ENCODE results near the gene MAMDC4. TPM values are rescaled to one million over a fixed set of nuclear protein-coding genes. Genes with fewer than 3 reads are reported as not detected.
A peak's percentile ranks its signal among the peaks of the same experiment; 100 is the strongest.

MAMDC4 gene
- total and polyA plus RNA-seq, 9 donors = 2.7 to 33.5 (median 5.6) TPM

DNA sequence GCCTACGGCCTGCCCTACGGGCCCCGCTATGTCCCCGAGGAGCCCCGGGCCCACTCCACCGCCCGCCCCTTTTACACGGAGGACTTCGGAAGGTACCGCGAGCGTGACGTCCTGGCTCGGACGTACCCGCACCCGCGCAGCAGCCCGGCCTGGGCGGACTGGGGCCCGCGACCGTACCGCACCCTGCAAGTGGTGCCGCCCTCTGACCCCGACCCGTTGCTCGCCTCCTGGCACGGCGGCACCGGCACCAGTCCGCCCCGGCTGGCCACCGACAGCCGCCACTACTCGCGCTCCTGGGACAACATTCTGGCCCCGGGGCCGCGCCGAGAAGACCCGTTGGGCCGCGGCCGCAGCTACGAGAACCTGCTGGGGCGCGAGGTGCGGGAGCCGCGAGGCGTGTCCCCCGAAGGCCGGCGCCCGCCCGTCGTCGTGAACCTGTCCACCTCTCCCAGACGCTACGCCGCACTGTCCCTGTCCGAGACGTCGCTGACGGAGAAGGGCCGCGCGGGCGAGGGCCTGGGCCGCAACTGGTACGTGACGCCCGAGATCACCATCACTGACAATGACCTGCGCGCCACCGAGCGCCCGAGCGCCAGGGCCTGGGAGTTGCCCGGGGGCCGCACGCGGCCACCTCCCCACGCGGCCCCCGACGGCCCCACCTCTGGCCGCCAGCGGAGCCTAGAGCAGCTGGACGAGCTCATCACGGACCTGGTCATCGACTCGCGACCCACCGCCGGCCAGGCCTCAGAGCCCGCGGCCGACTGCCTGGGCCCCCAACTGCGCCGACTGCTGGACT, 6.5 kb upstream of the MAMDC4 start:
- H3K27ac ChIP-seq (ENCODE audit: low read length) = no peak overlapping the region
- H3K27me3 ChIP-seq (ENCODE audit: control insufficient read depth, insufficient read depth, low read length) = peaks cover 44% of the 10 kb centered on the region
- WGBS (ENCODE audit: insufficient coverage) = 13% methylated on average over 101 of the region's 102 CpGs
- no peak for DNase-seq
- H3K9me3 ChIP-seq (replicated peaks; ENCODE audit: control insufficient read depth, low read depth, low read length) = no peaks in the 10 kb centered on the region
- H3K36me3 ChIP-seq (ENCODE audit: control insufficient read depth, insufficient read depth, low read length) = peaks cover 6% of the 10 kb centered on the region
- no peak overlapping the region for H3K4me3 ChIP-seq (ENCODE audit: low read length)
- H3K4me1 ChIP-seq (ENCODE audit: control insufficient read depth, insufficient read depth, low read length) = peaks cover 69% of the 10 kb centered on the region

DNA sequence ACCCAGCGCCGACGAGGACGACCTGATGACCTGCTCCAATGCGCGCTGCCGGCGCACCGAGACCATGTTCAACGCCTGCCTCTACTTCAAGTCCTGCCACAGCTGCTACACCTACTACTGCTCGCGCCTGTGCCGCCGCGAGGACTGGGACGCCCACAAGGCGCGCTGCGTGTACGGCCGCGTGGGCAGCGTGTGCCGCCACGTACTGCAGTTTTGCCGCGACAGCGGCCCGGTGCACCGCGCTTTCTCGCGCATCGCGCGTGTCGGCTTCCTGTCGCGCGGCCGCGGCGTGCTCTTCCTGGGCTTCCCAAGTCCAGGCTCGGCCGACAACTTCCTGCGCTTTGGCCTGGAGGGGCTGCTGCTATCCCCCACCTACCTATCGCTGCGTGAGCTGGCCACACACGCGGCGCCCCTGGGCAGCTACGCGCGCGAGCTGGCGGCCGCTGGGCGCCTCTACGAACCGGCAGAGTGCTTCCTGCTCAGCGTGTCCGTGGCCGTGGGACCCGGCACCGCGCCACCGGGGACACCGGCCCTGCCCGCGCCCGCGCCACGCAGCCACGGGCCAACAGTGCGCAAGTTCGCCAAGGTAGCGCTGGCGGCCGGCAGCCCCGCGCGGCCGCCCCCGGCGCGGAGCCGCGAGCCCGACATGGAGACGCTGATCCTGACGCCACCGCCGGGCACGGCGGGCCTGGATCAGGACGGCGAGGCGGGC, 5.6 kb upstream of the MAMDC4 start:
- DNase-seq = no peak
- Histone ChIP-seq H3K4me3 (ENCODE audit: low read length) (no peak overlapping the region), H3K27me3 (ENCODE audit: control insufficient read depth, insufficient read depth, low read length) (peaks cover 44% of the 10 kb centered on the region), H3K9me3 (replicated peaks; ENCODE audit: control insufficient read depth, low read depth, low read length) (no peaks in the 10 kb centered on the region), H3K36me3 (ENCODE audit: control insufficient read depth, insufficient read depth, low read length) (peaks cover 14% of the 10 kb centered on the region), H3K27ac (ENCODE audit: low read length) (no peak overlapping the region), H3K4me1 (ENCODE audit: control insufficient read depth, insufficient read depth, low read length) (peaks cover 69% of the 10 kb centered on the region)
- 3% methylated on average over 98 of the region's 98 CpGs for WGBS (ENCODE audit: insufficient coverage)

DNA sequence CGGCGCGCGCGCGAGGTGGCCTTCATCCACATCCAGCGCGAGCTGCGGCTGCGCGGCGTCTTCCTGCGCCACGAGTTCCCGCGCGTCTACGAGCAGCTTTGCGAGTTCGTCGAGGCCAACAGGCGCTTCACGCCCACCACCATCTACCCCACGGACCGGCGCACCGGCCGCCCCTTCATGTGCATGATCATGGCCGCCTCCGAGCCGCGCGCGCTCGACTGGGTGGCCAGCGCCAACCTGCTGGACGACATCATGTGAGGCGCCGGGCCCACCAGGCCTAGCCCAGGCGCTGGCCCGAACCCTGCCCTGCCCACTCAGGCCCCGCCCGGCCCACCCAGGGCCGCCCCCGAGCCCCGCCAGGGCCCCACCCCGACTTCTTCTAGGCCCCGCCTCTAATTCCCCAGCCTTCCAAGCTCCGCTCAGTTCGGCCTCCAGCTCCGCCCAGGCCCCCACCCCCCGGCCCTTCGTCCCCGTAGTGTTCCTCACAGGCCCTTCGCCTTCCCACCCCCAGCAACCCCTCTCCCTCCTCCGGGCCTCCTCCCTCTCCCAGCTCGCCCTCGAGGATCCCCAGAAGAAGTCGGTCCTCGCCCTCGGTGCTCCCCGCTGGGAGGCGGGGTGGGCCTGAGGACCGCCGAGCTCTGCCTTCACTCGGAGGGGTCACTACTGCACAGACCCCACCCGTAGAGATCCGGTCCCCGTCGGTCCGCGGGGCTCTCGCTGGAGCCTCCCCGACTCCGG, 4.9 kb upstream of the MAMDC4 start:
- peaks cover 44% of the 10 kb centered on the region for H3K27me3 ChIP-seq (ENCODE audit: control insufficient read depth, insufficient read depth, low read length)
- DNase-seq = peak; percentile 93
- WGBS (ENCODE audit: insufficient coverage) = under 1% methylated on average over 63 of the region's 75 CpGs

DNA sequence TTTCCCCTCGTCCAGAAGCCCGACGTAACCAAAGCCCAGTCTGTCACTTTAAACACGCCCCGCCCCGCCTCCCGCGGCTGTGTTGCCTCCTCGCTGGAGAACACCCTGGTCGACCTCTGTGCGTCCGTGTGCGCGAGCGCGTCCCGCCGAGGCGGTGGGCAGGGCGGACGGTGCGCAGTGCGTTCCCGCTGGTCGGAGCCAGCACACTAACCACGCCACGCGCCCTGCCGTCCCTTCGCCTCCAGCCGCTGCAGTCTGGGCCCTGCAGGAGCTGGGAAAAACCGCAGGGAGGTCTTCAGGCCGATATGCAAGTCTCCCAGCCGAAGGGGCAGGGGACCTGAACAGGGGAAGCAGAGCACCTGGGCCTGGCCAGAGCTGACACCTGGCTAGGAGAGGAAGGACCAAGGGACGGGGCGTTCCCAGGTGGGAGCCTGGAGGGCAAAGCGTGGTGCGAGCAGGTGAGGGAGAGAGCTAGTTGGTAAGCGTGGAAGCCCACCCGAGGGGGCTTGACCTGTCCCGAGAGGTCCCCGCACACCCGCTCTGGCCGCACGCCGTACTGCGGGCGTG, 4.2 kb upstream of the MAMDC4 start:
- Histone ChIP-seq H3K9me3 (replicated peaks; ENCODE audit: control insufficient read depth, low read depth, low read length) (no peaks in the 10 kb centered on the region), H3K36me3 (ENCODE audit: control insufficient read depth, insufficient read depth, low read length) (peaks cover 20% of the 10 kb centered on the region), H3K4me3 (ENCODE audit: low read length) (peak overlapping the region; percentile 74), H3K27me3 (ENCODE audit: control insufficient read depth, insufficient read depth, low read length) (peaks cover 41% of the 10 kb centered on the region), H3K27ac (ENCODE audit: low read length) (peak overlapping the region; percentile 98), H3K4me1 (ENCODE audit: control insufficient read depth, insufficient read depth, low read length) (peaks cover 67% of the 10 kb centered on the region)
- DNase-seq = peak; percentile 94
- under 1% methylated on average over 46 of the region's 48 CpGs for WGBS (ENCODE audit: insufficient coverage)

More for the DNA sequence above, 4.9 kb upstream of the MAMDC4 start:
- Histone ChIP-seq H3K9me3 (replicated peaks; ENCODE audit: control insufficient read depth, low read depth, low read length) (no peaks in the 10 kb centered on the region), H3K36me3 (ENCODE audit: control insufficient read depth, insufficient read depth, low read length) (peaks cover 20% of the 10 kb centered on the region), H3K4me3 (ENCODE audit: low read length) (peak overlapping the region; percentile 74), H3K27ac (ENCODE audit: low read length) (peak overlapping the region; percentile 98), H3K4me1 (ENCODE audit: control insufficient read depth, insufficient read depth, low read length) (peaks cover 69% of the 10 kb centered on the region)

DNA sequence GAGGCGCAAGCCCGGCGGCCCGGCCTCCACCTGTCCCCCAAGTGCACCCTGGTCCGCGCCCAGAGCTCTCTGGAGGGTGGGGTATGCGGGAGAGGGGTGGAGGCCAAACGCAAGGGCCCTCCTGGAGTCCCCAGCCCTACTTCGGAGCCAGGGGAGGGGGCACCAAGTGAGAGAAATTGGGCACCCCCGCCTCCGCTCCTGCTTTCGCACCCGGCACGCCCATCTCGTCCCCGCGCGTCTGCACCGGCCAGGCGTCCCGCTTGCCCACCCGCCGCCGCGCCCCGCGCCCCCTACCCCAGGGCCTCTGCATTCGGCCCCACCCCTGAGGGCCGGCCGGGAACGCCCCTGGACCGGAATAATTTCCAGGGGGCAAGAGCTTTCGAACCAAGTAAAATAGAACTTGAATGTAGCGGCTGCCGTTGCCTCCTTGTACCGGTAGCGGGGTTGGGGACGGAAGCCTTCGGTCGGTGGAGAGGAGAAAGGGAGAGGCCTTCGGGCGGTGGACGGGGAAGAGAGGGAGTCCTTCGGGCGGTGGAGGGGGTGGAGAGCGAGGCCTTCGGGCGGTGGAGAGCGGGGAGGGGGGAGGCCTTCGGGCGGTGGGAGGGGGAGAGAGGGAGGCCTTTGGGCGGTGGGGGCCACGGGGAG, 3.6 kb upstream of the MAMDC4 start:
- Histone ChIP-seq H3K27me3 (ENCODE audit: control insufficient read depth, insufficient read depth, low read length) (peaks cover 35% of the 10 kb centered on the region), H3K9me3 (replicated peaks; ENCODE audit: control insufficient read depth, low read depth, low read length) (no peaks in the 10 kb centered on the region), H3K4me3 (ENCODE audit: low read length) (peak overlapping the region; percentile 74), H3K27ac (ENCODE audit: low read length) (peak overlapping the region; percentile 98), H3K4me1 (ENCODE audit: control insufficient read depth, insufficient read depth, low read length) (peaks cover 60% of the 10 kb centered on the region), H3K36me3 (ENCODE audit: control insufficient read depth, insufficient read depth, low read length) (peaks cover 20% of the 10 kb centered on the region)
- under 1% methylated on average over 41 of the region's 53 CpGs for WGBS (ENCODE audit: insufficient coverage)
- no peak for DNase-seq

DNA sequence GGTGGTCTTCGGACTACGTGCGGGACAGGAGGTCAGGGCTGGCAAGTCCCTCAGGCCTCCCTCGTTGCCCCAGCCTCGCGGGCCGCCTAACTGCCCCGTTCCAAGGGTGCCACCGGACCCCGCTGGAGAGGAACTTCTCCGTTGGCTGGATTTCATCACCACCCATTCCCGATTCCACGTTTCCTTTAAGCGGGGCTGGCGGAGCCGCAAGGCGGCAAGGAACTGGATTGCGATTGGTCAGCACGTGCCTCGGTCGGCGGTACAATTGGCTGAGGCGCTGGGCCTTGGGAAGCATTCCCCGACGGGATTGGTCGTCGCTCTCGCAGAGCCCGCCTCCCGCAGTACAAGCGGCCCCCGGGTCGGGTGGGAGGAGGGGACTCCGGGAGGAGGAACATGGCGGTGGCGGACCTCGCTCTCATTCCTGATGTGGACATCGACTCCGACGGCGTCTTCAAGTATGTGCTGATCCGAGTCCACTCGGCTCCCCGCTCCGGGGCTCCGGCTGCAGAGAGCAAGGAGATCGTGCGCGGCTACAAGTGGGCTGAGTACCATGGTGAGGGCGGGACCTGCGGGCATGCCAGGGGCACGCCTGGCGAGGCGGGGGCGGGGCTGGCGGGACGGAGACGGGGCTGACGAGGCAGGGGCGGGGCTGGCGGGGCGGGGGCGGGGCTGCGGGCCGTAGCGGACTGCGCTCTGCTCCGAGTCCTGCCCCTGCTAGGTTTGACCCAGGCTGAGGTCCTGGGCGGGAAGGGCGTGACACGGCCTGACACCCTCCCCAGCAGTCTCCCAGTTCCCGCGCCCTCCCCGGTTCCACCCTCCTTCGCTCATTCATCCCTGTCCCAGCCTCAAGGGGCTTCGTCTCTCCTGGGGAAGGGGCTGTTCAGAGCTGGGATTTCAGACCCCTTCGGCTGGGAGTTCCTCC, 2.8 kb upstream of the MAMDC4 start, which contains the start of gene PHPT1:
Gene PHPT1 (plus strand): TSS at position 372 of the 922 bp plus-strand sequence. CDS start 22 bp downstream, at position 394.
- Histone ChIP-seq H3K27ac (ENCODE audit: low read length) (peak within 1 kb of the TSS; percentile 98), H3K27me3 (ENCODE audit: control insufficient read depth, insufficient read depth, low read length) (peaks cover 27% of the 10 kb centered on the region), H3K36me3 (ENCODE audit: control insufficient read depth, insufficient read depth, low read length) (peaks cover 20% of the 10 kb centered on the region), H3K9me3 (replicated peaks; ENCODE audit: control insufficient read depth, low read depth, low read length) (no peaks in the 10 kb centered on the region), H3K4me3 (ENCODE audit: low read length) (peak within 1 kb of the TSS; percentile 74), H3K4me1 (ENCODE audit: control insufficient read depth, insufficient read depth, low read length) (peaks cover 55% of the 10 kb centered on the region)
- under 1% methylated on average over 59 of the region's 77 CpGs for WGBS (ENCODE audit: insufficient coverage)
- DNase-seq = peak; percentile 100

DNA sequence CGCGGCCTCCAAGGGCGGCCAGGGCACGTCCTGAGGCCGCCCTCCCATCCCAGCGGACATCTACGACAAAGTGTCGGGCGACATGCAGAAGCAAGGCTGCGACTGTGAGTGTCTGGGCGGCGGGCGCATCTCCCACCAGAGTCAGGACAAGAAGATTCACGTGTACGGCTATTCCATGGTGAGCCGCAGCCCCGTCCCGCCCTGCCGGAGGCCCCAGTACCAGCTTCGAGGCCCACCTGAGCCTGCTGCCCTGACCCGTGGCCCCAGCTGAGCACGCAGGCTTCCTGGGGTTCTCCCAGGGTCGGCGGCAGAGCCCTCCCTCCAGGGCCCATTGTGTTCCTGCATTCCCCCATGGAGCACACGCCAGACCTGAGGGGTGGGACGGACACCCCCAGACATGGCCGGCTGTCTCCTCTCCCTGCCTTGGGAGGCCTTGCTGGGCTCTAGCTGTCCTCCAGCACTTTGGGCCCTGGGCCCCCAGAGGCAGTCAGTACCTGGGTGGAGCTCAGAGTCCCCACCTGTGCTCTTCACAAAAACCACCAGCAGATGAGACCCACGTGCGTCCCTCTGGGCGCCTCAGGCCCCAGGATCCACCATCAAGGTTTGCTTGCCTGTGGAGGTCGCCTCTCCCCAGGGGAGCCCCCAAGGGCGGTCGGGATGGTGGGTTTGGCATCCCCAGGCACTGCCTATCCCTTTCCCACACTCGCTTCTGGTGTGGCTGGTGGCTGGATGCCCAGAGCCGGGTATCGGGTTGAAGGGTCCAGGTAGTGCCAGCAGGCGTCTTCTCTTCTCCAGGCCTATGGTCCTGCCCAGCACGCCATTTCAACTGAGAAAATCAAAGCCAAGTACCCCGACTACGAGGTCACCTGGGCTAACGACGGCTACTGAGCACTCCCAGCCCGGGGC, 1.9 kb upstream of the MAMDC4 start:
- H3K36me3 ChIP-seq (ENCODE audit: control insufficient read depth, insufficient read depth, low read length) = peaks cover 20% of the 10 kb centered on the region
- H3K27me3 ChIP-seq (ENCODE audit: control insufficient read depth, insufficient read depth, low read length) = peaks cover 23% of the 10 kb centered on the region
- H3K4me3 ChIP-seq (ENCODE audit: low read length) = peak overlapping the region; percentile 74
- no peaks in the 10 kb centered on the region for H3K9me3 ChIP-seq (replicated peaks; ENCODE audit: control insufficient read depth, low read depth, low read length)
- DNase-seq = no peak
- H3K27ac ChIP-seq (ENCODE audit: low read length) = peak overlapping the region; percentile 98
- 36% methylated on average over 33 of the region's 43 CpGs for WGBS (ENCODE audit: insufficient coverage)
- peaks cover 60% of the 10 kb centered on the region for H3K4me1 ChIP-seq (ENCODE audit: control insufficient read depth, insufficient read depth, low read length)
